HG03108 (cell line): Measurements from ENCODE around the gene SLC30A3.

Source experiments
- ATAC-seq: cut with Tn5 transposase; IDR thresholded peaks from one replicate; pipeline ENCODE4 v1.9.1; 2021; ENCODE audit warnings: moderate library complexity; ENCODE audit not compliant: unreplicated experiment

Gene SLC30A3

DNA sequence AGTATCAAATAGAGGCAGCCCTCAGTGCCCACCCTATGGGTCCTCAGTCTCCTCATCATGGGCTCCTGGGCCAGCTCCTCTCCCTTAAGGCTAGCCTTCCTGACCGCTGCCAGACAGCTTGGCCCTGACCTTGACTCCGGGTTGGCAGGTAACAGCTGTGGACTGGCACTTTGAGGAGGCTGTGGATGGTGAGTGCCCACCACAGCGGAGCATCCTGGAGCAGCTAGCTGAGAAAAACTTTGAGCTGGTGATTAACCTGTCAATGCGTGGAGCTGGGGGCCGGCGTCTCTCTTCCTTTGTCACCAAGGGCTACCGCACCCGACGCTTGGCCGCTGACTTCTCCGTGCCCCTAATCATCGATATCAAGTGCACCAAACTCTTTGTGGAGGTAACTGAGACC is 26.7 kb downstream of the SLC30A3 start:
- ATAC-seq: no peak

DNA sequence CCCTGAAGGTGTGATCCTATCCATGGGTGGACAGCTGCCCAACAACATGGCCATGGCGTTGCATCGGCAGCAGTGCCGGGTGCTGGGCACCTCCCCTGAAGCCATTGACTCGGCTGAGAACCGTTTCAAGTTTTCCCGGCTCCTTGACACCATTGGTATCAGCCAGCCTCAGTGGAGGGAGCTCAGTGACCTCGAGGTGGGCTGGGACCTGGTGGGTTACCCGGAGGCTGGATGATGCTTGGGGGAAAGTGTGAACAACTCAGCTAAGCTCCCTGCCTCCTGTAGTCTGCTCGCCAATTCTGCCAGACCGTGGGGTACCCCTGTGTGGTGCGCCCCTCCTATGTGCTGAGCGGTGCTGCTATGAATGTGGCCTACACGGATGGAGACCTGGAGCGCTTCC is 29.5 kb downstream of the SLC30A3 start:
- no peak for ATAC-seq

DNA sequence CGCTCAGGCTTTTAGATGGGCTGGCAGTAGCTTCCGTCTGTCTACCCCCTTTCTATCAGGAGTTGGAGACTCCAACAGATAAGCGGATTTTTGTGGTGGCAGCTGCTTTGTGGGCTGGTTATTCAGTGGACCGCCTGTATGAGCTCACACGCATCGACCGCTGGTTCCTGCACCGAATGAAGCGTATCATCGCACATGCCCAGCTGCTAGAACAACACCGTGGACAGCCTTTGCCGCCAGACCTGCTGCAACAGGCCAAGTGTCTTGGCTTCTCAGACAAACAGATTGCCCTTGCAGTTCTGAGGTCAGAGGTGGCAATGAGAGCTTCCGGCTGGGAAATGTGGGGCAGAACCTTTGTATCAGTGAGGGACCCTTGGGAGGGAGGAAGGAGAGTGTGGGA is 30.9 kb downstream of the SLC30A3 start:
- ATAC-seq: no peak

DNA sequence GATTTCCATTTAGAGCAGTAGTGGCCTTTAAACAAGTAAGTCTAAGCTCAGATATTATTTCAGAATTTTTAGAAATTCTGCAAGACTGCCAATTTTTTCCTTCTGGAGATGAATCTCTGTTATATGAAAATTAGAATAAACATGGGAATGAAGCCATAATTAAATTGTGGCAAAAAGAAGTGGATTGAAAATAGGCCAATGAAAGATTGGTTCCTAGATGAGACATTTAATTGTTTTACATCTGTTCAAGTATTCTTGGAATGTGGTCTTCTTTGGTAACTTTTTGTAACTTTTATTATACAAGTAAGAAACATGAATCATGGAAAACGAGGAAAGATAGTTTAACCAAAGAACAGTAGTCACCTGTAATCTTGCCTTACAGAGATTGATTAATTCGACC is 35.3 kb downstream of the SLC30A3 start:
- no peak for ATAC-seq

DNA sequence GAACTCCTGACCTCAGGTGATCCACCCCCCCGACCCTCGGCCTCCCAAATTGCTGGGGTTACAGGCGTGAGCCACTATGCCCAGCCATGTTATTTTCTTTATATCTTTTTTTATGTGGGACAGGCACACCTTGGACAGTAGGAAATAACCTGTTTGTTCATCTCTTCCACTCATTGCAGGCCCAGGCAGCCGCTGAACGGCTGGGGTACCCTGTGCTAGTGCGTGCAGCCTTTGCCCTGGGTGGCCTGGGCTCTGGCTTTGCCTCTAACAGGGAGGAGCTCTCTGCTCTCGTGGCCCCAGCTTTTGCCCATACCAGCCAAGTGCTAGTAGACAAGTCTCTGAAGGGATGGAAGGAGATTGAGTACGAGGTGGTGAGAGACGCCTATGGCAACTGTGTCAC is 37.3 kb downstream of the SLC30A3 start:
- ATAC-seq: no peak

DNA sequence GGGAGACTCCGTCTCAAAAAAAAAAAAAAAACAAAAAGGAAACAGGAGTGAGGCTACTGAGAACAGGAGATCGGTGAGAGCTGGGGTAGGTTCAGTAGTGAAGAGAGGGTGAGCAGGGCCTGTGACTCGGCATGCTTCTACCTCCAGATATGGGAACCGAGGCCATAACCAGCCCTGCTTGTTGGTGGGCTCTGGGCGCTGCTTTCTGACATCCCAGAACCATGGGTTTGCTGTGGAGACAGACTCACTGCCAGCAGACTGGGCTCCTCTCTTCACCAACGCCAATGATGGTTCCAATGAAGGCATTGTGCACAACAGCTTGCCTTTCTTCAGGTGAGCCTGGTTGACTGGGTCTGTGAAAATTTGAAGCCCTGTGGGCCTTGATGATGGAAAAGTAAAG is 39.4 kb downstream of the SLC30A3 start:
- ATAC-seq: no peak

DNA sequence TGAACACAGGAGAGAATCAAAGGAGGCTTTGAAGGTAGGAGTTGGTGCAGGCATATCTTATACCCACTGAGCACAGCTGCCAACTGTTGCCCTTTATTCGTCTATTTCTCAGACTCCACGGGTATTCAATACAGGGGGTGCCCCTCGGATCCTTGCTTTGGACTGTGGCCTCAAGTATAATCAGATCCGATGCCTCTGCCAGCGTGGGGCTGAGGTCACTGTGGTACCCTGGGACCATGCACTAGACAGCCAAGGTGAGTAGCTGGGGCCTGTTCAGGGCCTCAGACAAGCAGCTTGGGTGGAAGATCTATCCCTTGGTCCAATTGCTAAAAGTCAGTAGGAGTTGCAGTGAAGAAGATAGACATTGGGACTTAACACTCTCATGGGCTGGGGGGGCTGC is 40.4 kb downstream of the SLC30A3 start:
- no peak for ATAC-seq

DNA sequence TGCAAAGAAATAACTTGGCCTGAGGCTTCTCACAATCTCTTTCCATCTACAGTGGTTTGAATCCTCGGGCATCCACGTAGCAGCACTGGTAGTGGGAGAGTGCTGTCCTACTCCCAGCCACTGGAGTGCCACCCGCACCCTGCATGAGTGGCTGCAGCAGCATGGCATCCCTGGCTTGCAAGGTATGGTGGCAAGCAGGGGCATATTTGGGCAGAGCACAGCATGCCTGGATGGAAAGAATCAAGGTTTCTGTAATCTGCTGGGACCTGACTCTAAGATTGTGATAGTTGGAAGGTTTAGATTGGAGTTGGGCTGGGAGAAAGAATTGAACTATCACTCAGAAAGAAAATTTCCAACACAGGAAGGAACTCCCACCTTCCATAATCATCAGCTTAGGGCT is 41.7 kb downstream of the SLC30A3 start:
- no peak for ATAC-seq

DNA sequence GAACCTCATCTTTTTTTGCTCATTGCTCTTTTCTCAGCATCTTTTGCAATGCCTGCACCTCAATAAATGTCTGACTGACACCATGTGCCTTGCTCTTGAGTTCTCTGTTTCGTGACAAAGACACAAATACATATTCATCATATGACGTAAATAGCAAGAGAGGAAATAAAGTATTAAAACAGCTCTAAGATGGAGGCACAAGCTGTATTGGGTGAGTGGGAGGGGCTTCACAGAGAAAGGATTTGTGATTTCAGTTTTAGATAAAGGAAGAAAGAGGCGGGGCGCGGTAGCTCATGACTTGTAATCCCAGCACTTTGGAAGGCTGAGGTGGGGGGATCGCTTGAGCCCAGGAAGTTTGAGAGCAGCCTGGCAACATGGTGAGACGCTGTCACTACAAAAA is 42.8 kb downstream of the SLC30A3 start:
- no peak for ATAC-seq

DNA sequence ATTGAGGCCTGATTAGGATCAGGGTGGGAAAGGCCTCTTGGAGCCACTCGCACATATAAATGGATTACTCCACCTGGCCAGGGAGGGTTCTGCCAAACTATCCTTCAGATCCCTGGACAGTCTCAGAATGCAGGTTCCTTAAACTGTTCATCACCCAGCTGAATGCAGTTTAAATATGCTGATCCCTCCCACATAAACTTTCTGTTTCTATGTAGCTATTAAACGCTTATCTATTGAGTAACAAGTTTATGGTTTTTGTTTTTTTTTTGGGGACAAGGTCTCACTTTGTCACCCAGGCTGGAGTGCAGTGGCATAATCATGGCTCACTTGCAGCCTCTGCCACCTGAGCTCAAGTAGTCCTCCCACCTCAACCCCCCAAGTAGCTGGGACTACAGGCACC is 43.8 kb downstream of the SLC30A3 start:
- no peak for ATAC-seq

DNA sequence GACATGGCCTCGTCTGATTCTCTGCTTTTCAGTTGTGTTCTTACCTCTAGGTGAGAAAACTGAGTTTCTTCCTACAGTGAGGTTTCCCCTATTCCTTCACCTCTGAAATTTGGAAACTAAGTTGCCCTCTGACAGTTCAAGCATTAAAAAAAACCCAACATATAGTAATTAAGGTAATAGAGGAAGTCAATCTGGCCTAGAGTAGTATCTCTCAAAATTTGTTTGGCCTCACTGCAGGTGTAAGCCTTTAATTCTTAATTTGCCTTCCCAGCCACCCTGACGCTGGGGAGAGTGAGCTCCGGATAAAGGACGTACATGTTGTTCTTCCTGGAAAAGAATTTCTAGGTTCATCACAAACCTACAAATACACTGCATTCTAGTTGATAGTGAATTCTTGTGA is 44.2 kb downstream of the SLC30A3 start:
- ATAC-seq: no peak

DNA sequence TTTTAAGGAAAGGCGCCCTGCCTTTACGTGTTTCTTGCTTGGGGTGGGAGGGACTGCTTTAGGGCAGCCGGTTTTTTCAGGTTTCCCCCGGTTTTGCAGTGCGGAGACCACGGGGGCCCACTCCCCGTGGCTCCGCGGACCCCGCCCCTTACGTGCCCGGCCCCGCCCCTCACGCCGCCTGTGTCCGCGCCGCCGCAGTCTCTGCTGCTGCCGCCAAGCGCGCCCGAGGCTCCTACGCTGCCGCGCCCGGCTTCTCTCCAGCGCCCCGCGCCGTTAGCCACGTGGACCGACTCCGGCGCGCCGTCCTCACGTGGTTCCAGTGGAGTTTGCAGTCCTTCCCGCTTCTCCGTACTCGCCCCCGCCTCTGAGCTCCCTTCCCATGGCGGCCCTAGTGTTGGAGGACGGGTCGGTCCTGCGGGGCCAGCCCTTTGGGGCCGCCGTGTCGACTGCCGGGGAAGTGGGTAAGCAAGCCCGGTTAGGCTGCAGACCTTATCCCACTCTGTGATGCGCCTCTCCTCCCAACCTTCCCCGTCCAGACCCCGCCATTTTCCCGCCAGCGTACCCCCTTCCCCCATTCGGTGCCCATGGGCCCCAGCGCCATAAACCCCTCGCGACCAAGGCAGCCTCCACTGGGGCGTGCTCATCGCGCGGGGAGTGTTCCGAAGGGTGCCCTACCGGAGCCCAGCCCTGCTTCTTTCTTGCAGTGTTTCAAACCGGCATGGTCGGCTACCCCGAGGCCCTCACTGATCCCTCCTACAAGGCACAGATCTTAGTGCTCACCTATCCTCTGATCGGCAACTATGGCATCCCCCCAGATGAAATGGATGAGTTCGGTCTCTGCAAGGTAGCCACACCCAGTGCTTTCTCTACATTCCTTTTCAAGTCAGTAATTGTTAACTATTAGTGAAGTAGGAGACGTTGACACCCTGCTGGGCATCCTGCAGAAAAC is 45.4 kb downstream of the SLC30A3 start, which contains the start of gene CAD:
CAD (plus strand) TSS at position 197 of the 949 bp plus-strand sequence; CDS start at position 380, 183 bp downstream.
- peak; percentile 77 for ATAC-seq

DNA sequence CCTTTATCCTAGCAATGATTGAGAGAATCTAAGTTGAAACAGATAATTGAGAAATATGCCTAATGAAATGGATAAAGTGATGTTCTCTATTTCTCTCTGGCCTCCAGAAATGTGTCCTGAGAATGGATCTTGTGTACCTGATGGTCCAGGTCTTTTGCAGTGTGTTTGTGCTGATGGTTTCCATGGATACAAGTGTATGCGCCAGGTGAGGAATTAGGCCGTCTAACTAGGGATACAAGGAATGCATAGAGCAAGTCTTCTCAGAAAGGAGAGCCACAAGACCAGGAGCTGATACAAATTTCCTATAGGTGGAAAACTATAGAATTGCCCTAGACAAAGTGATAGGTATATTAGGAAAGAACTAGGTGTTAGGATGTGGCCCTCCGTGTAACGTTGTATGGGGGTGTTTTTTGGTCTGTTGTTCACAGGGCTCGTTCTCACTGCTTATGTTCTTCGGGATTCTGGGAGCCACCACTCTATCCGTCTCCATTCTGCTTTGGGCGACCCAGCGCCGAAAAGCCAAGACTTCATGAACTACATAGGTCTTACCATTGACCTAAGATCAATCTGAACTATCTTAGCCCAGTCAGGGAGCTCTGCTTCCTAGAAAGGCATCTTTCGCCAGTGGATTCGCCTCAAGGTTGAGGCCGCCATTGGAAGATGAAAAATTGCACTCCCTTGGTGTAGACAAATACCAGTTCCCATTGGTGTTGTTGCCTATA is 46.3 kb downstream of the SLC30A3 start:
- no peak for ATAC-seq

DNA sequence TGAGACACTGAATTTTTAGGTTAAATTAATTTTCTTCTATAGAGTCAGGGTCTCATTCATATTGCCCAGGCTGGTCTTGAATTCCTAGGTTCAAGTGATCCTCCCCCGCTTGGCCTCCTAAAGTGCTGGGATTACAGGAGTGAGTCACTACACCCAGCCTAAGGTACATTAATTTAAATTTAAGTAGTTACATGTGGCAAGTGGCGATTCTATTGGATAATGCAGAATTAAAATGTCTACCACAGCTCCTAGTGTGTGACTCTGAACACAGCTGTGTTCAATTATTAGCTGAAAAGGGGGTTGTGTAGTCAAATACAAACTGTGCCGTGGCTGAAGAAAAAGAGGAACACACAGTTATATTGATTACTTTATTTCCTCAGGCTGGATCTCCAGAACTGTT is 47.9 kb downstream of the SLC30A3 start:
- ATAC-seq: no peak

DNA sequence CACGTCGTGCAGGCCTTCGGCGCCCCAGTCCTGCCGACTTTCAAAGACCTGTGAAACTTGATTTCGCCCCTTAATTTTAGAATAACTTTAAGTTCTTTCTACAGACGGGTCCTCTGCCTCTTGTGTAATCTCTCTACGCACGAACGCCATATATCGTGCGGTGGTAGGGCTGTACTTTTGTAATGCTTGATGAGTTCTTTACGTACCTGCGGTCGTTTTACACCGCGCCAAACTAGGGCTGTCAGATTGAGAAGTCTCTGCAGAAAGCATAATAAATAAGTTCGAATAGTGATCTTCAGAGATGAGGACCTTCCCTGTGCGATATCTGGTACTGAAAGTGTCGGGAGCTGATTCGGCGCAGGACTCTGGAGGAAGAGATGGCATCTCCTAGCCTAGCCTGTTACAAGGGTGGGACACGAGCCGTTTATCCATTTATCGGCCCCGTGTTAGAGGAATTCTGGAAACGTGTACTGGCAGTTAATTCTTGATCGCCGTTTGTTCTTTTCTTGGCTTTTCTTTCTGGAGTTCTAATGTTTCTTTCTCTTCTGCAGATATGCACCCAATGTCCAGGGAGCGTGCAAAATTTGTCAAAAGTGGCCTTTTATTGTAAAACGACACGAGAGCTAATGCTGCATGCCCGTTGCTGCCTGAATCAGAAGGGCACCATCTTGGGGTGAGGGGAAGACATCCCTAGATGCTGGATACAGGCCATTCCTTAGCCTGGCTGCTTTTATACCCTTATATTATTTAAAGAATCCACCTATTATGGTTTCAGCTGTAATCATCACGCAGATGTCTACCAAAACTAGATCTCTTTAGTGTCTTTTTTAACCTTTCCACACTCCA is 50.0 kb downstream of the SLC30A3 start:
- ATAC-seq: peak; percentile 2

DNA sequence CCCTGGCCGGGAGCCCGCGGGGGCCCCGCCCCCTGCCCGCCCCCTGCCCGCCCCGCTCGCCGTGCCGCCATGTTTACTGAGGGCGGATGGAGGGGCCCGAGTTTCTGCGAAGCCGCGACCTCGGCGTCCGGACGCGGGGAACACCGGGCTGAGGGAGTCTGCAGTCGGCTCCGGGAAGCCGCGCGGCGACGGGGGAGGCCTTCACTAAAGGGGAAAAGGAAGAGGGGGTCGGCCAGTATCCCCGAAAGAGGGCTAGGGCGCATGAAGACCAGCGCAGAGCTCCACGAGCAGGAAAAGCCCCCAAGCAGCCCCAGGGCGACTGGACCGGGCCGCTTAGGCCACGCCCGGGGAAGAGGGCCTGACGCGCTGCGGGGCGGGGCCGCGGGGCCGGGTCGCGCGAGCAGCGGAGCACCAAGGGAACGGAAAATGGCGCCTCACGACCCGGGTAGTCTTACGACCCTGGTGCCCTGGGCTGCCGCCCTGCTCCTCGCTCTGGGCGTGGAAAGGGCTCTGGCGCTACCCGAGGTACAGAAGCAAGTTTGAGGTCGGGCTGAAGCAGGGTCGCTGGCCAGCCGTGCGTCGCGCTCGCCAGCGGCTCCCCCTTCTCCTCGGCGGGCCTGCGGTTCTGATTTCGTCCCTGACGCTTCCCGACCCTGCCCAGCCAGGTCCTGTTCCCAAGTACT is 50.8 kb downstream of the SLC30A3 start, which contains the start of the genes ATRAID and SLC5A6:
ATRAID (plus strand) TSS at position 99 of the 683 bp plus-strand sequence; CDS start at position 427, 328 bp downstream.
SLC5A6 (minus strand) TSS at position 326 of the 683 bp plus-strand sequence. CDS start 4,618 bp downstream, outside the sequence.
- ATAC-seq: peak; percentile 76

DNA sequence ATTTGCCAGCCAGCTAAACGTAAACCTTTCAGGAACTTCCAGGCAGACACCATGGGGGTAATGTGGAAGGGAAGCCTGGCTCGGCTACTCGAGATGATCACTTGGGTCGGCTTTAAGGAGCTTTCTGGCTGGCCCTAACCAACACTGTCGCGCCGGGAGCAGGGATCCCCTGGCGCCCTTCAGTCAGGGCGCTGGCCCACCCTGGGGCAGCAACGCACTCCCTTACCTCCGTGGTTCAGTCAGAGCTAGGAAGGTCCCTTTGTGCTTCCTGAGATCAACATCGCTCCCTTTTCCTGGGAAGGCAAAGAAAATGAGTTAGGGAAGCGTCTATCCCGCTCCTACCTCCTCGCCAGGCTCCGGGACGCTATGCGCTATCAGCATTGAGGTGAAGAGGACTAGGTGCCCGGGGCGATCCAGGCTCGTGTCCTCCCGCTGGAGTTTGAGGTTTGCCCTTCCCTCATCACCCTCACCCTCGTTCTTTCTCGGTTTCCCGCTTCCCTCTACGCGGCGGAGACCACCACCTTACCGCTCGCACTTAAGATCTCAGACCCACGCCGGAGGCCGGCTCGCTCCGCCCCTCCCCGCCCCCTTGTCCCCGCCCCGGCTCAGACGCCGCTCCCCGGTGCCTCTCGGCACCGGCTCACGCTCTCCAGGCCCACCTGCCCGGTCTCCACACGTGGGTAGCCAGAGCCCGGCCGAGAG is 51.5 kb downstream of the SLC30A3 start:
- ATAC-seq: peak; percentile 3

DNA sequence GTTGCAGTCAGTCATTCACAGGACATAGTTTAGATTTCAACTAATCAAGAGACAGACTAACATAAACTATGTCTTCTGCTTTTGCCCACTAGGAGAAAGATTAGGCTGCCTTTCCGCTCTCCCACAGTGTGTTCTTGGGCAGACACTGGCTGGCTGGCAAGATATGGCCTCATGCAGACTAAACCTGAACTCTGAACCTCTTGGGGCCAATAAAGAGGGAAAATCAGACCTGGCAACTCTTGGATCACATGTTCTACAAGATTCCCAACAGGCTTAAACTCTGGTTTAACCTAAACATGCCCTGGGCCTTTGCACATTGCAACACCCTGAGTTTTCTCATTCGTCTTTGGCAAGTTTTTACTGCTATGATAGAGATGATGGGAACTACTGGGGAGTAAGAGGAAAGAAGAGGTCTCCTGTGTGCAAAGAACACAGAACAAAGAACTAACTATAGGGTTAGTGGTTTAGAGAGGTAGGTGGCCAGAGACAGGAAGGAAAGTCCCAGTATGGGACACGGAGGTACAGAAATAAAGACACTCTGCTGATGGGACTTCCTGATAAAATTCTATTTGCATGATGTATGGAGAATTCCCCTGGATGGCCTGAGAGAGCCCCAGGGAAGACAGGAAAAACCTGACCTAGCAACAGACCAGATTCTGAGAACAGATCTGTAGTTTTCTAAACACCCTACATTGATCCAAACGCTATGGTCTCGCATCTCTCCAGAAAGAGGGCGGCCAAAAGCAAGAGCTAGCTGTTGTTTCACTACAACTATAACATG is 53.0 kb downstream of the SLC30A3 start:
- ATAC-seq: no peak

DNA sequence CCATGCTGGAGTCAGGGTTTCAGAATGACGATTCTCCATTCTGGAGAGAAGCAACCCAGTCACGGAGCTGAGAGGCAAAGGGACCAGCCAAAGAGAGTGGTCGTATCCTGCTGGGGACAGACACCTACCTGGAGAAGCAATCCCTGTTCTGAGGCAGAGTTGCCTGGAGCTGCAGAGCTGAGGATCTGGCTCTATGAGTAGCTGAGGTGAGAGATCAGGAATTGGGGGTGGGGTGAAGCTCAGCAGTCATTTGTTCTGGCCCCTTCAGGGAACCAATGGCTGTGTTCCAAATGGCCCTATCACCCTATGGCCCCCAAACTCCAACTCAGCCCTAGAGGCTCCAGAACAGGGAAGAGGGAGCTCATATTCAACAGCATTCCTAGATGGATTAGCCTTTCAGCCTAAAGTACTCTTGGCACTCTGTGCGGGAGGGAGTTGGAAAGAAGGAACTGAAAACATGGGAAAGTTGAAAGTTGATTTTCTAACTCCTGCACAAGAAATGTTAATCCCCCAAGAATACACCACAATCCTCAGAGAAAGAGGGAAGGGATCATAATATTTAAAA is 54.3 kb downstream of the SLC30A3 start:
- no peak for ATAC-seq
